Neutrophil (primary cell): Measurements from ENCODE around the gene ZNF470.
A peak's percentile ranks its signal among the peaks of the same experiment; 100 is the strongest.

ENCODE experiments used
- H3K27ac ChIP-seq: fragments of 200-600 bp; sonication (generic); 2 replicates; pipeline ENCODE4 v1.5.1; 2016; ENCODE audit warnings: mild to moderate bottlenecking, moderate library complexity
- H3K27me3 ChIP-seq: fragments of 200-600 bp; sonication (generic); 2 replicates; pipeline ENCODE4 v1.6.0; 2016; ENCODE audit warnings: mild to moderate bottlenecking
- H3K36me3 ChIP-seq: fragments of 200-600 bp; sonication (generic); 2 replicates; pipeline ENCODE4 v1.5.1; 2017
- H3K4me1 ChIP-seq, 2 experiments: fragments of 200-600 bp in 1 of 2; sonication (generic) in 1 of 2; 1 replicate in 1 of 2; 2 replicates in 1 of 2; pipeline versions ENCODE4 v1.5.1 to v1.6.1; 2013 to 2016; ENCODE audit warnings: low read depth in 1 of 2, low read length in 1 of 2, mild to moderate bottlenecking in 1 of 2, moderate library complexity in 1 of 2; ENCODE audit not compliant: control insufficient read depth in 1 of 2, insufficient read depth in 1 of 2
- H3K4me3 ChIP-seq, 2 experiments: fragments of 200-600 bp in 1 of 2; sonication (generic) in 1 of 2; 1 replicate in 1 of 2; 2 replicates in 1 of 2; pipeline ENCODE4 v1.5.1; 2013 to 2016; ENCODE audit warnings: low read depth in 1 of 2, low read length in 1 of 2, mild to moderate bottlenecking in 1 of 2, moderate library complexity in 1 of 2
- H3K9me3 ChIP-seq: fragments of 200-600 bp; sonication (generic); 2 replicates; pipeline ENCODE4 v1.5.1; 2016
- CTCF ChIP-seq: fragments of 200-600 bp; sonication (generic); IDR thresholded peaks from 2 replicates; pipeline ENCODE4 v1.5.1; 2016; ENCODE audit warnings: antibody characterized with exemption

The ZNF470 gene

GRCh38 chr19:56543776-56544175 lies 23.5 kb upstream of the ZNF470 start:
- no peak overlapping the region for H3K27ac ChIP-seq

GRCh38 chr19:56547535-56547934 lies 19.7 kb upstream of the ZNF470 start:
- H3K4me3 ChIP-seq, result no peak overlapping the region
- peaks cover 5% of the 10 kb centered on the region for H3K36me3 ChIP-seq
- H3K27me3 ChIP-seq, result no peaks in the 10 kb centered on the region
- H3K27ac ChIP-seq, result no peak overlapping the region
- no peak for TF ChIP-seq CTCF
- H3K9me3 ChIP-seq, result peaks cover 28% of the 10 kb centered on the region
- no peaks in the 10 kb centered on the region for H3K4me1 ChIP-seq

More at GRCh38 chr19:56543776-56544175, 23.5 kb upstream of the ZNF470 start:
- no peak for TF ChIP-seq CTCF
- H3K9me3 ChIP-seq, result peaks cover 24% of the 10 kb centered on the region
- H3K4me1 ChIP-seq, result peaks cover 6% of the 10 kb centered on the region in 2 experiments
- no peaks in the 10 kb centered on the region for H3K36me3 ChIP-seq
- H3K27me3 ChIP-seq, result no peaks in the 10 kb centered on the region
- no peak overlapping the region for H3K4me3 ChIP-seq

GRCh38 chr19:56554272-56554869 lies 12.9 kb upstream of the ZNF470 start:
- H3K4me1 ChIP-seq, result no peaks in the 10 kb centered on the region
- no peak for TF ChIP-seq CTCF
- H3K9me3 ChIP-seq, result peaks cover 30% of the 10 kb centered on the region
- peaks cover 5% of the 10 kb centered on the region for H3K36me3 ChIP-seq
- H3K4me3 ChIP-seq, result no peak overlapping the region
- H3K27ac ChIP-seq, result no peak overlapping the region
- H3K27me3 ChIP-seq, result no peaks in the 10 kb centered on the region

GRCh38 chr19:56562766-56563165 lies 4.5 kb upstream of the ZNF470 start:
- Histone ChIP-seq H3K27ac (no peak overlapping the region), H3K27me3 (no peaks in the 10 kb centered on the region), H3K4me3 (no peak overlapping the region), H3K4me1 (peaks cover 8 to 11% of the 10 kb centered on the region in 2 experiments), H3K36me3 (no peaks in the 10 kb centered on the region), H3K9me3 (peaks cover 4% of the 10 kb centered on the region)
- no peak for TF ChIP-seq CTCF

- H3K4me3 ChIP-seq, result peak overlapping the region; percentile 67 to 88
- peaks cover 12 to 14% of the 10 kb centered on the region in 2 experiments for H3K4me1 ChIP-seq
- H3K27ac ChIP-seq, result peak overlapping the region; percentile 70
- TF ChIP-seq CTCF, result no peak
- no peaks in the 10 kb centered on the region for H3K36me3 ChIP-seq
- H3K9me3 ChIP-seq, result peaks cover 4% of the 10 kb centered on the region
- H3K27me3 ChIP-seq, result no peaks in the 10 kb centered on the region
These were observed 379 bp upstream of the ZNF470 start for GRCh38 chr19:56566904-56567273.
